ENCODE data around the gene ZNF664.

Gene ZNF664

GRCh38 chr12:123952037-123952436 is 21.0 kb upstream of the ZNF664 start:
- Histone ChIP-seq H3K4me2 (ENCODE audit: low read length) (no peak overlapping the region), H3K36me3 (replicated peaks; ENCODE audit: low read depth, low read length) (no peaks in the 10 kb centered on the region), H3K4me1 (ENCODE audit: low read length) (no peaks in the 10 kb centered on the region), H3K9ac (ENCODE audit: low read length) (no peak overlapping the region), H4K20me1 (ENCODE audit: insufficient read depth, low read length) (no peaks in the 10 kb centered on the region), H3K79me2 (ENCODE audit: low read length) (no peaks in the 10 kb centered on the region), H3K4me3 (ENCODE audit: low read length) (no peak overlapping the region), H3K27me3 (ENCODE audit: low read depth, low read length) (no peaks in the 10 kb centered on the region), H3K9me3 (ENCODE audit: insufficient read depth, low read length) (no peaks in the 10 kb centered on the region), H3K27ac (ENCODE audit: low read length) (no peak overlapping the region), H2AFZ (ENCODE audit: low read depth, low read length) (no peak overlapping the region)
- TF ChIP-seq CTCF (IDR thresholded peaks at IDR 0.05; ENCODE audit: low read depth, low read length) (no peak), EZH2phosphoT487 (IDR thresholded peaks at IDR 0.05; ENCODE audit: low read depth) (no peak)

- H3K9me3 ChIP-seq (ENCODE audit: insufficient read depth, low read length): no peaks in the 10 kb centered on the region
- H3K9ac ChIP-seq (ENCODE audit: low read length): no peak overlapping the region
- H4K20me1 ChIP-seq (ENCODE audit: insufficient read depth, low read length): no peaks in the 10 kb centered on the region
- H3K4me1 ChIP-seq (ENCODE audit: low read length): no peaks in the 10 kb centered on the region
- H3K4me3 ChIP-seq (ENCODE audit: low read length): no peak overlapping the region
- H3K4me2 ChIP-seq (ENCODE audit: low read length): no peak overlapping the region
- H2AFZ ChIP-seq (ENCODE audit: low read depth, low read length): no peak overlapping the region
- no peaks in the 10 kb centered on the region for H3K79me2 ChIP-seq (ENCODE audit: low read length)
- H3K27me3 ChIP-seq (ENCODE audit: low read depth, low read length): no peaks in the 10 kb centered on the region
- no peak for TF ChIP-seq EZH2phosphoT487 (IDR thresholded peaks at IDR 0.05; ENCODE audit: low read depth)
- H3K27ac ChIP-seq (ENCODE audit: low read length): no peak overlapping the region
- H3K36me3 ChIP-seq (replicated peaks; ENCODE audit: low read depth, low read length): no peaks in the 10 kb centered on the region
Measured at GRCh38 chr12:123954647-123955350, 18.2 kb upstream of the ZNF664 start.

- Histone ChIP-seq H3K4me2 (ENCODE audit: low read length) (no peak overlapping the region), H3K36me3 (replicated peaks; ENCODE audit: low read depth, low read length) (no peaks in the 10 kb centered on the region), H3K4me1 (ENCODE audit: low read length) (no peaks in the 10 kb centered on the region), H3K27me3 (ENCODE audit: low read depth, low read length) (no peaks in the 10 kb centered on the region), H3K79me2 (ENCODE audit: low read length) (no peaks in the 10 kb centered on the region), H2AFZ (ENCODE audit: low read depth, low read length) (no peak overlapping the region), H3K9ac (ENCODE audit: low read length) (no peak overlapping the region), H3K27ac (ENCODE audit: low read length) (no peak overlapping the region), H3K9me3 (ENCODE audit: insufficient read depth, low read length) (no peaks in the 10 kb centered on the region), H3K4me3 (ENCODE audit: low read length) (no peak overlapping the region), H4K20me1 (ENCODE audit: insufficient read depth, low read length) (no peaks in the 10 kb centered on the region)
- no peak for TF ChIP-seq EZH2phosphoT487 (IDR thresholded peaks at IDR 0.05; ENCODE audit: low read depth)
- no peak for TF ChIP-seq CTCF (IDR thresholded peaks at IDR 0.05; ENCODE audit: low read depth, low read length)
Measured at GRCh38 chr12:123956249-123956648, 16.8 kb upstream of the ZNF664 start.

GRCh38 chr12:123957196-123957595 is 15.8 kb upstream of the ZNF664 start:
- Histone ChIP-seq H3K79me2 (ENCODE audit: low read length) (no peaks in the 10 kb centered on the region), H3K4me3 (ENCODE audit: low read length) (no peak overlapping the region), H3K27ac (ENCODE audit: low read length) (no peak overlapping the region), H4K20me1 (ENCODE audit: insufficient read depth, low read length) (no peaks in the 10 kb centered on the region), H3K9ac (ENCODE audit: low read length) (no peak overlapping the region), H2AFZ (ENCODE audit: low read depth, low read length) (no peak overlapping the region), H3K36me3 (replicated peaks; ENCODE audit: low read depth, low read length) (no peaks in the 10 kb centered on the region), H3K27me3 (ENCODE audit: low read depth, low read length) (no peaks in the 10 kb centered on the region), H3K9me3 (ENCODE audit: insufficient read depth, low read length) (no peaks in the 10 kb centered on the region), H3K4me2 (ENCODE audit: low read length) (no peak overlapping the region), H3K4me1 (ENCODE audit: low read length) (no peaks in the 10 kb centered on the region)
- TF ChIP-seq EZH2phosphoT487 (IDR thresholded peaks at IDR 0.05; ENCODE audit: low read depth) (no peak), CTCF (IDR thresholded peaks at IDR 0.05; ENCODE audit: low read depth, low read length) (no peak)
